IMR-90 (cell line): ENCODE results near the gene TECTA. TPM values are rescaled to one million over a fixed set of nuclear protein-coding genes. Genes with fewer than 3 reads are reported as not detected.

Experiments used
- ATAC-seq: fragments of 200-7000 bp; cut with Tn5 transposase; 2 replicates; pipeline ENCODE4 v1.9.1; 2020; ENCODE audit warnings: low read depth, mild to moderate bottlenecking, moderate library complexity
- BruUV-seq: library from RNA; stranded (reverse); fragments of 400-500 nt; replicated peaks from 2 replicates; lab custom pipeline; 2021; lab: Mats Ljungman, UMichigan
- CTCF ChIA-PET: fragments of 300-600 bp; formaldehyde crosslinking; extraction: SDS; loops from one replicate; lab custom pipeline; 2021; ENCODE audit warnings: antibody characterized with exemption; lab: Yijun Ruan, JAX
- POLR2A ChIA-PET: fragments of 300-600 bp; sonication (Branson Sonifier 250); formaldehyde crosslinking; loops from one replicate; lab custom pipeline; 2022; ENCODE audit warnings: antibody characterized with exemption; ENCODE audit not compliant: unreplicated experiment; lab: Charles Lee
- DNase-seq: peaks from one replicate; pipeline ENCODE4 v3.0.0; 2013
- H2AFZ ChIP-seq: replicated peaks from 2 replicates; pipeline ENCODE3; 2013; ENCODE audit warnings: low read length, mild to moderate bottlenecking; ENCODE audit not compliant: poor library complexity
- H2AK5ac ChIP-seq: 2 replicates; pipeline ENCODE4 v1.6.1; 2013; ENCODE audit warnings: low read depth, low read length, inconsistent platforms
- H2AK9ac ChIP-seq: replicated peaks from 2 replicates; pipeline ENCODE3; 2013; ENCODE audit warnings: mild to moderate bottlenecking, low read depth, low read length, moderate library complexity; ENCODE audit not compliant: poor library complexity
- H2BK120ac ChIP-seq: 2 replicates; pipeline ENCODE4 v1.6.1; 2013; ENCODE audit warnings: low read depth, low read length, inconsistent platforms
- H2BK15ac ChIP-seq: 3 replicates; pipeline ENCODE4 v1.6.1; 2013; ENCODE audit warnings: low read depth, low read length, inconsistent platforms
- H2BK20ac ChIP-seq: 2 replicates; pipeline ENCODE4 v1.6.1; 2013; ENCODE audit warnings: low read depth, mild to moderate bottlenecking, inconsistent platforms, low read length, moderate library complexity
- H2BK5ac ChIP-seq: 2 replicates; pipeline ENCODE4 v1.6.1; 2013; ENCODE audit warnings: mild to moderate bottlenecking, low read depth, low read length, inconsistent platforms; ENCODE audit not compliant: poor library complexity, severe bottlenecking
- H3K14ac ChIP-seq: replicated peaks from 2 replicates; pipeline ENCODE4 v1.6.1; 2013; ENCODE audit warnings: low read depth, low read length, inconsistent platforms
- H3K18ac ChIP-seq: 2 replicates; pipeline ENCODE4 v1.6.1; 2013; ENCODE audit warnings: low read depth, low read length, control low read depth
- H3K23ac ChIP-seq: 2 replicates; pipeline ENCODE4 v1.6.1; 2013; ENCODE audit warnings: low read depth, low read length, inconsistent platforms
- H3K27ac ChIP-seq: 2 replicates; pipeline ENCODE4 v1.5.1; 2013; ENCODE audit warnings: mild to moderate bottlenecking, control low read depth, low read length; ENCODE audit not compliant: insufficient read depth
- H3K27me3 ChIP-seq: 2 replicates; pipeline ENCODE4 v1.6.1; 2013; ENCODE audit warnings: low read length; ENCODE audit not compliant: control insufficient read depth, insufficient read depth
- H3K36me3 ChIP-seq: 2 replicates; pipeline ENCODE4 v1.6.1; 2013; ENCODE audit warnings: low read length, mixed read lengths; ENCODE audit not compliant: control insufficient read depth, insufficient read depth
- H3K4ac ChIP-seq: 2 replicates; pipeline ENCODE4 v1.6.1; 2013; ENCODE audit warnings: low read depth, low read length, inconsistent platforms
- H3K4me1 ChIP-seq: 2 replicates; pipeline ENCODE4 v1.6.1; 2013; ENCODE audit warnings: low read length, mixed read lengths; ENCODE audit not compliant: control insufficient read depth, insufficient read depth
- H3K4me2 ChIP-seq: 2 replicates; pipeline ENCODE4 v1.6.1; 2013; ENCODE audit warnings: low read depth, mild to moderate bottlenecking, control low read depth, low read length, moderate library complexity
- H3K4me3 ChIP-seq: 2 replicates; pipeline ENCODE4 v1.5.1; 2013; ENCODE audit warnings: low read depth, mild to moderate bottlenecking, control low read depth, low read length, moderate library complexity; ENCODE audit not compliant: insufficient read depth
- H3K56ac ChIP-seq: 2 replicates; pipeline ENCODE4 v1.6.1; 2013; ENCODE audit warnings: low read length, inconsistent platforms; ENCODE audit not compliant: insufficient read depth; ENCODE audit errors: extremely low read depth
- H3K79me1 ChIP-seq, 2 experiments: 2 replicates each; pipeline ENCODE4 v1.6.1; 2013; ENCODE audit warnings: low read length in 2 of 2, inconsistent platforms in 1 of 2, low read depth in 1 of 2
- H3K9ac ChIP-seq: 2 replicates; pipeline ENCODE4 v1.6.1; 2013; ENCODE audit warnings: low read depth, low read length, control low read depth
- H3K9me1 ChIP-seq: 2 replicates; pipeline ENCODE4 v1.6.1; 2013; ENCODE audit warnings: low read length, inconsistent platforms; ENCODE audit not compliant: insufficient read depth
- H3K9me3 ChIP-seq: 2 replicates; pipeline ENCODE4 v1.6.1; 2013; ENCODE audit warnings: low read length; ENCODE audit not compliant: control insufficient read depth, insufficient read depth
- H4K20me1 ChIP-seq: 2 replicates; pipeline ENCODE4 v1.6.1; 2013; ENCODE audit warnings: low read length, inconsistent platforms; ENCODE audit not compliant: insufficient read depth
- H4K5ac ChIP-seq: 2 replicates; pipeline ENCODE4 v1.6.1; 2013; ENCODE audit warnings: mild to moderate bottlenecking, low read depth, low read length, control low read depth
- H4K8ac ChIP-seq, 2 experiments: 2 replicates each; pipeline ENCODE4 v1.6.1; 2013; ENCODE audit warnings: low read depth in 2 of 2, low read length in 2 of 2, control low read depth in 1 of 2, inconsistent platforms in 1 of 2
- H4K91ac ChIP-seq: 2 replicates; pipeline ENCODE4 v1.6.1; 2013; ENCODE audit warnings: low read depth, low read length, inconsistent platforms; ENCODE audit not compliant: insufficient read depth
- NFE2L2 ChIP-seq: fragments of 150-350 bp; IDR thresholded peaks from 2 replicates; pipeline ENCODE4 v1.6.1; 2016; ENCODE audit warnings: low read depth, mild to moderate bottlenecking, low read length
- whole genome bisulfite sequencing, 2 experiments: methylation state at CpG; one replicate each; pipeline versions ENCODE4 v1.1.5 to v1.1.7; 2013; ENCODE audit warnings: missing lambda C conversion rate in 2 of 2; ENCODE audit not compliant: insufficient read length in 1 of 2; ENCODE audit errors: extremely low coverage in 2 of 2; 5-methylcytosine and 5-hydroxymethylcytosine counted together
- dilution Hi-C: fragments of 300-500 bp; cut with HindIII; formaldehyde crosslinking; loops from one replicate; pipeline ENCODE4 v1.14.3; 2018; ENCODE audit warnings: low sequenced_read_pairs; ENCODE audit not compliant: unreplicated experiment
- in situ Hi-C: fragments of 300-500 bp; cut with MboI; formaldehyde crosslinking; loops from 3 replicates; pipeline ENCODE4 v1.14.3; 2019; ENCODE audit warnings: low sequenced_read_pairs, inconsistent platforms, mixed read lengths
- intact Hi-C: fragments of 100-400 bp; cut with micrococcal nuclease; formaldehyde crosslinking; loops from 2 replicates; pipeline ENCODE4 v1.10.0; 2022
- polyA plus RNA-seq, 3 experiments: library from polyadenylated mRNA; depleted of rRNA; stranded (reverse); fragments of >200 nt; gene quantifications; 2 replicates each; pipeline ENCODE4 v1.2.3, GENCODE V29; 2012; ENCODE audit warnings: low replicate concordance in 1 of 3
- total RNA-seq: library from RNA; depleted of rRNA; stranded (reverse); fragments of >200 nt; gene quantifications from 2 replicates; pipeline ENCODE4 v1.2.3, GENCODE V29; 2012

Gene TECTA
- total and polyA plus RNA-seq, 2 of the 4 experiments (the other 2 are of a cell fraction), result 0.17 to 0.18 TPM

DNA sequence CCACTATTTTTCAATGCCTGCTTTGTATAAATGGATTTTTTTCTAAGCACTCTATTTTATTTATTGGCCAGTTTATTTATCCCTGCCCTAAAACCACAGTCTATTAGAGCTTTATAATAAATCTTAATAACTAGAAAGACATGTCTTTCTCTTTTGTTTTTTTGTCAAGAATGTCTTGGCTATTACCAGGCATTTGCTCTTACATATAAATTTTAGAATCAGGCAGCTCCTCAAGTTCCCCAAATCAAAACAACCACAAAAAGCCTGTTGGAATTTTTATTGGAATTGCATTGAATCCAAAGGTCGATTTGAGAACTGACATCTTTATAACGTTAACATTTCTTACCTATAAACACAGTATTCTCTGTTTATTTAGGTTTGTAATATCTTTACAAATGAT lies 105.8 kb downstream of the TECTA start:
- Histone ChIP-seq H3K4me1 (no peaks in the 10 kb centered on the region), H3K18ac (no peak overlapping the region), H3K4me3 (no peak overlapping the region), H3K23ac (no peak overlapping the region), H4K91ac (no peak overlapping the region), H2BK120ac (no peak overlapping the region), H3K4ac (no peak overlapping the region), H2AFZ (no peak overlapping the region), H2BK15ac (no peak overlapping the region), H3K4me2 (no peak overlapping the region), H2BK5ac (no peak overlapping the region), H4K8ac (no peak overlapping the region), H3K27ac (no peak overlapping the region), H2BK20ac (no peak overlapping the region), H3K9me1 (no peaks in the 10 kb centered on the region), H4K5ac (no peak overlapping the region), H3K14ac (no peak overlapping the region), H3K56ac (no peak overlapping the region), H2AK5ac (no peak overlapping the region), H3K9me3 (no peaks in the 10 kb centered on the region), H3K79me1 (no peaks in the 10 kb centered on the region), H3K27me3 (peaks cover 2% of the 10 kb centered on the region; the same call in 1 of the 2 replicates), H4K20me1 (no peaks in the 10 kb centered on the region), H3K9ac (no peak overlapping the region), H3K36me3 (no peaks in the 10 kb centered on the region), H2AK9ac (no peak overlapping the region)
- DNase-seq, result no peak
- TF ChIP-seq NFE2L2, result no peak
- ChIA-PET CTCF (no interaction called here), POLR2A (no interaction called here)
- intact Hi-C loops, result no loop called here
- dilution Hi-C loops, result no loop called here
- no peak for ATAC-seq
- in situ Hi-C loops, result no loop called here
- no CpG with 5 or more reads among the region's 2 CpGs for whole genome bisulfite sequencing, 2 experiments
- no TSS peak for BruUV-seq
